Memory B cell (primary cell): ENCODE results near the gene LRRTM3.

Experiments
- ATAC-seq: fragments of 150-1000 bp; cut with Tn5 transposase; 2 replicates; pipeline ENCODE4 v1.10.0; 2021; ENCODE audit warnings: low read depth, mild to moderate bottlenecking, moderate library complexity
- DNase-seq, 2 donors: peaks; one replicate each; pipeline ENCODE4 v3.0.0; 2022; ENCODE audit warnings: low spot score in 2 of 2
- H3K27ac Mint-ChIP-seq: one replicate; pipeline ENCODE4 v1.8.0; 2022; ENCODE audit warnings: mild to moderate bottlenecking, moderate library complexity, mixed read lengths
- H3K27me3 Mint-ChIP-seq: one replicate; pipeline ENCODE4 v1.8.0; 2022; ENCODE audit warnings: mixed read lengths
- H3K36me3 Mint-ChIP-seq: one replicate; pipeline ENCODE4 v1.8.0; 2022; ENCODE audit warnings: mild to moderate bottlenecking, mixed read lengths
- H3K4me1 Mint-ChIP-seq: one replicate; pipeline ENCODE4 v1.8.0; 2022; ENCODE audit warnings: mixed read lengths
- H3K4me3 Mint-ChIP-seq: one replicate; pipeline ENCODE4 v1.8.0; 2022; ENCODE audit warnings: mild to moderate bottlenecking, moderate library complexity, mixed read lengths
- H3K9me3 Mint-ChIP-seq: one replicate; pipeline ENCODE4 v1.8.0; 2022; ENCODE audit warnings: mixed read lengths

The LRRTM3 gene

DNA sequence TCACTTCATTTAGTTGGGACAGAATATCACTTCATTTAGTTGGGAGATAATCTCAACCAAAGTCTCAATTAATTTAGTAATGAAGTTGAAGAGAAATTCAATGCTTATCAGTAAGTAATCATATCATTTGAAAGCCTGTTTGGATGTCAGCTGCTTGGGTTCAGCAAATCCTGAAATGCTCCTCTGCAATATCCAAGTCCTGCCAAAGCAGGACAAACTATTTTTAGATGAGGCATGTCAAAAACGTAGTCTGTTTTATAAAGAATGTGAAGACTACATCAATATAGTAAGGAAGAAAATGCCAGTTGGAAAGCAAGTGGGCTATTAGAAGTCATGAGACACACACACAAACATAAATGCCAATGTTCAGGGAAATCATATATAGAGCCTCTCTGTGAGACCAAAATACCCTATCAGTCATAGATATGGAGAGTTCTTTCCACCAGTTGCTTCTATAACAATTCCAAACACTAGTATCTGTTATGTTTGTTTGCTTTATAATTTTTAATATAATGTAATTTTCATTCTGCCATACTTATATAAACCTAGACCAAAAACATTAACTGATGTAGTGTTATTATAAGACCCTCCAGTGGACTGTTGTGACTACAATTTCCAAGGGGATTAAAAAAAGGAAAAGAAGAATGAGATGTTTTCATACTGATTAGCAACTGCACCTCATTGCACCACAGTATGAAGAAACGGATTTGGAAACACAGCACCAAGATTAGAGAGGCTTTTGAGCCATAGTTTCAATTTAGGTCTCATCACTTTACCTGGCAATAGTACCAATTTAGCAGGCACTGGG lies 160.7 kb downstream of the LRRTM3 start:
- no peaks in the 10 kb centered on the region for H3K27me3 Mint-ChIP-seq
- H3K9me3 Mint-ChIP-seq, result no peaks in the 10 kb centered on the region
- no peak overlapping the region for H3K4me3 Mint-ChIP-seq
- no peaks in the 10 kb centered on the region for H3K36me3 Mint-ChIP-seq
- no peak overlapping the region for H3K27ac Mint-ChIP-seq
- ATAC-seq, result no peak
- no peak for DNase-seq
- no peaks in the 10 kb centered on the region for H3K4me1 Mint-ChIP-seq

DNA sequence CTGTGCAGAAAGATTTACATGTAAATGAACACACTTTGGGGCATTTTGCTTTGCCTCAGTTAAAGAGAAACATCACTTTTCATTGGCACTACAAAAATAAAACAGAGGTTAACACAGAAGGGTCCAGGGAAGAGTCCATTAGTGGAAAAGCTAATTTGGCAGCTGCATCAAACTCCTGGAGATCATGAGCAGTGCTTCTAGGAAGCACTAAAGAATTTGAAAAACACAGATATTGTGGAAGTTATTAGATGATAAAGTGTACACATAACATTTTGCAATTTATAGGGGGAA lies 161.2 kb downstream of the LRRTM3 start:
- Mint-ChIP-seq H3K9me3 (no peaks in the 10 kb centered on the region), H3K4me1 (no peaks in the 10 kb centered on the region), H3K27ac (no peak overlapping the region), H3K27me3 (no peaks in the 10 kb centered on the region), H3K4me3 (no peak overlapping the region), H3K36me3 (no peaks in the 10 kb centered on the region)
- DNase-seq (no peak), ATAC-seq (no peak)

DNA sequence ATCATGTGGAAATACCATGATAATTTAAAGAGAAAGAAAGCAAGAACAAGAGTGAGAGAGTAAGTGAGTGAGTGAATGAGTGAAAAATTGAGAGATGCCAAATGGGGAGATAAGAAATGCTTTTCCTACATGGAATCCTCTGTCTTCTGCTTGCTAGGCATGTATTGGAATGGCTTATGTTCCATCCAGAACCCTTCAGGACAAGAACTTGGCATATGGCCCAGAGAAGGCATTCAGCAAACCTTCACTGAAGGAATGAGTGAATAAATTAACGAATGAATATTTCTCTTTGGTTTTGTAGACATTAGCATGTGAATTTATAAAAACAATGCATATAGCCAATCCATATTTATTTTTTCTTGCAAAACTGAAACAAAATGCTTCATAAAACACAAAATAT lies 162.2 kb downstream of the LRRTM3 start:
- H3K4me3 Mint-ChIP-seq, result no peak overlapping the region
- no peaks in the 10 kb centered on the region for H3K9me3 Mint-ChIP-seq
- H3K36me3 Mint-ChIP-seq, result no peaks in the 10 kb centered on the region
- no peaks in the 10 kb centered on the region for H3K4me1 Mint-ChIP-seq
- H3K27ac Mint-ChIP-seq, result no peak overlapping the region
- DNase-seq, result no peak
- no peak for ATAC-seq
- no peaks in the 10 kb centered on the region for H3K27me3 Mint-ChIP-seq

DNA sequence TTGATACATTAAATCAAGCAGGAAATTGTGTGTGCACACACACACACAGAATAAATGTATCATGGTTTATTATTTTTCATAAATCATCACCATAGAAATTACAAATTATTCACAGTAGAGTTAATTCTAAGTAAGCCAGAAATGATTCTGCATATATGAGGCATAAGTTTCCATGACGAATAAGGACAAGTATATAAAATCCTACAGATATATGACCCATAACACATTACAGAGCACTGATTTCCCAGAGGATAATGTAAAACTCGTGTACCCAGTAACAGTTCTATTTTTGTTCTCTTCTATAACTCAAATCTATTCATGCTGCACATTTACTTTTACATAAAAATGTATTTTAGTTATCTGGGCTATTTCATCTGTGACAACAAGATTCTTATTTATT lies 169.7 kb downstream of the LRRTM3 start:
- Mint-ChIP-seq H3K27ac (no peak overlapping the region), H3K9me3 (no peaks in the 10 kb centered on the region), H3K36me3 (no peaks in the 10 kb centered on the region), H3K4me1 (no peaks in the 10 kb centered on the region), H3K27me3 (no peaks in the 10 kb centered on the region), H3K4me3 (no peak overlapping the region)
- DNase-seq, result no peak
- no peak for ATAC-seq

DNA sequence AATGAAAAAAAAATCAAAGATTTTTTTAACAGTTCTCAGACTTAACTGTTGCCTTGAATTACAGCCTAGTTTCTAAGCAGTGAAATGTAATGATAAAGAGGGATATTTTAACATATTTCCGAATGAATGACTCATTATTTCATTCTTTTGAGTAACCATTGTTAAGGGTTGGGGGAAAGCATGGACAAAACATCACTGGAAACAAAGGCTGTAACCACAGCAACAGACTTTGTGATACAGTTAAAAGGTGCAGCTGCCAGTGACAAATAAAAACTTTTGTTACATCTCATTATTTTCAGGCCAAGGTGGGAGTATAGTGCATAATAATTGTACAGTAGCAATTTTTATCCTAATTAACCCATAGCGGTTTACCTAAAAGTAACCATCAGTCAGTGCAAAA lies 172.6 kb downstream of the LRRTM3 start:
- no peak overlapping the region for H3K27ac Mint-ChIP-seq
- DNase-seq, result no peak
- H3K9me3 Mint-ChIP-seq, result no peaks in the 10 kb centered on the region
- H3K4me3 Mint-ChIP-seq, result no peak overlapping the region
- no peaks in the 10 kb centered on the region for H3K4me1 Mint-ChIP-seq
- H3K36me3 Mint-ChIP-seq, result no peaks in the 10 kb centered on the region
- no peaks in the 10 kb centered on the region for H3K27me3 Mint-ChIP-seq
- ATAC-seq, result no peak

DNA sequence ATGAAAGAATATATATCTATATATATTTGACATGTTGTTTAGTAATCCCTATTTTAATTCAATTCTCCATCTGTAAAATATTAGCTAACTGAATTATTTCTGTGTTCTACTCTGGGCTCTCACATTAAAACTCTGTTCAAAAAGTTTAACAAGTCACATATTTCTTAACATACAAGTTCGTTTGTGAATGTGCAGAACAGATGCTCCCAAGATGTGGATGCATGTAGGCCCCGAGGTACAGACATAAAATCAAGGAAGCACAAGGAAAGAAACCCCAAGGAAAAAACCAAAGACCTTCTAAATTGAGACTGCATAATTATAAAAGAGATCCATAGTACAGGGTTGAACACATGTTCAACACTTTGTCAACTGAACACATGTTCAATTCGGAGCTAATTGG lies 175.1 kb downstream of the LRRTM3 start:
- ATAC-seq (no peak), DNase-seq (no peak)
- H3K4me3 Mint-ChIP-seq, result no peak overlapping the region
- H3K27ac Mint-ChIP-seq, result no peak overlapping the region
- H3K9me3 Mint-ChIP-seq, result peaks cover 2% of the 10 kb centered on the region
- H3K27me3 Mint-ChIP-seq, result no peaks in the 10 kb centered on the region
- no peaks in the 10 kb centered on the region for H3K36me3 Mint-ChIP-seq
- H3K4me1 Mint-ChIP-seq, result no peaks in the 10 kb centered on the region

DNA sequence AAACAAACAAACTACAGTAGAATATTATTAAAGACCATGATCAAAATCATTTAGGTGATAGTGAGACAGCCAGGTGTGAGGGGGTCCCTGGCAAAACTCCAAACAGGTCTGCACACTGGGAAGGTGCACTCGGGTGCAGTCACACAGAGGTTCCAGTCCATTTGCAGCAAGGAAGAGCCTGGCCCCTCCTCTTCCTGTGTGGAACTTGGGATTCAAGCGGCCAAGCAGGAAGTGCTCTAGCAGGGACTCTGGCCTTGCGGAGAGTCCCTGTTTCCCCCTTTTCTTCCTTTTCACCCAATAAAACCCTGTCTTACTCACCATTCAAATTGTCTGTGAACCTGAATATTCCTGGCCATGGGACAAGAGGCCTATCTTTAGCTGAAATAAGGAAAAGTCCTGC lies 181.8 kb downstream of the LRRTM3 start:
- no peak for ATAC-seq
- Mint-ChIP-seq H3K4me1 (no peaks in the 10 kb centered on the region), H3K9me3 (peaks cover 2% of the 10 kb centered on the region), H3K27me3 (no peaks in the 10 kb centered on the region), H3K4me3 (no peak overlapping the region), H3K36me3 (no peaks in the 10 kb centered on the region), H3K27ac (no peak overlapping the region)
- DNase-seq, result no peak

DNA sequence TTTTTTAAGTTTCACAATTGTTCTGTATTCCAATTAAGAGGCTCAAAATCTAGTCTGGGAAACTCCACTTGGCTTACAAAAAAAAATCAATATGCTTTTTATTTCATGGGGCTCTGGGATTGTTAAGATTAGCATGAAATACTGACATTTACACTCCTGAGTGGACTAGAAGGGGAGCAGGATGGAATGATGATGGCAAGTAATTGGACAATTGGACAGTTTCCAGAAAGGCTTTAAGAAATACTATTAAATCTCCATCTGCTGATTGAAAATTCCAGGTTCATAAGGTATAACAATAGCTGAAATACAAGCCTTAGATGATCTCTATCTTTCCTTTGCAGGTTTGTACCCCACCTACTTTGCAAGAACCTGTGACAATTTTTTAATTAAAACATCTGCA lies 184.4 kb downstream of the LRRTM3 start:
- no peaks in the 10 kb centered on the region for H3K4me1 Mint-ChIP-seq
- no peak overlapping the region for H3K27ac Mint-ChIP-seq
- ATAC-seq, result no peak
- H3K9me3 Mint-ChIP-seq, result no peaks in the 10 kb centered on the region
- H3K36me3 Mint-ChIP-seq, result no peaks in the 10 kb centered on the region
- DNase-seq, result no peak
- no peak overlapping the region for H3K4me3 Mint-ChIP-seq
- no peaks in the 10 kb centered on the region for H3K27me3 Mint-ChIP-seq

DNA sequence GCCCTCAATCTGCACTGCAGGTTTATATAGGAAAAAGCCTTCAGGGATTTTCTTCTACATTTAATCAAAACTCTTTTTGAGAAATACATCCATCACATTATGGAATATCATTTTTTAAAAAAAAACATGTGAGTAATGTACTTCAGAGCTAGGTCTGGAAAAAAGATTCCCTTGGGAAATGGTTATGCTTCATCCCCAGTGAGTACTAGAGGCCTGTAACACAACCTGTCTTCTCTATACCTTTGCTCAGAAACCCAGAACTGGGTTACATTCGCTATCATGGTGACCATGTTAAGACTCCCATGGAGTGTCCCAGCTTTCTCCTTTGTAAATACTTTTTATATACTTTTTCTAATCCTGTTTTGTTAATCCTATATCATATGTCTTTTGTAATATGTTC lies 186.9 kb downstream of the LRRTM3 start:
- H3K27me3 Mint-ChIP-seq, result no peaks in the 10 kb centered on the region
- H3K4me1 Mint-ChIP-seq, result no peaks in the 10 kb centered on the region
- no peaks in the 10 kb centered on the region for H3K9me3 Mint-ChIP-seq
- DNase-seq (no peak), ATAC-seq (no peak)
- no peak overlapping the region for H3K4me3 Mint-ChIP-seq
- no peak overlapping the region for H3K27ac Mint-ChIP-seq
- H3K36me3 Mint-ChIP-seq, result no peaks in the 10 kb centered on the region

DNA sequence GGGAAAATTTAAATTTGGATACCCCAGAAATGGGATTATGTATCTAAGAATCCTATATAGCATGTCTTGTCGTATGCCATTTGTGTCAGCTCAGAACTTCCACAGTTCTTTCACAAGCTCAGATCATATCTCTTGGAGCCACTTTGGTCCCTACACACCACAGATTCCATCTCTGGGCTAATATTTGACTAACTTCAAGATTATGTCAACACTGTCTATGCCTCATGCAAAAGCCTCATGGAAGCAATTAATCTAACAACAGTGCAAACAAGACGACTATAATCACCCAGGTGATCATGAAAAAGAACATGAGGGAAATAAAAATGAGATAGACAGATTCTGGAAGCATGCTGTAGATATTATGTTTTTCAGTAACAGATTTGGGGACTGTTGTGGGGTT lies 189.1 kb downstream of the LRRTM3 start:
- no peaks in the 10 kb centered on the region for H3K27me3 Mint-ChIP-seq
- ATAC-seq (no peak), DNase-seq (no peak)
- no peaks in the 10 kb centered on the region for H3K4me1 Mint-ChIP-seq
- no peak overlapping the region for H3K27ac Mint-ChIP-seq
- no peaks in the 10 kb centered on the region for H3K36me3 Mint-ChIP-seq
- no peaks in the 10 kb centered on the region for H3K9me3 Mint-ChIP-seq
- H3K4me3 Mint-ChIP-seq, result no peak overlapping the region

DNA sequence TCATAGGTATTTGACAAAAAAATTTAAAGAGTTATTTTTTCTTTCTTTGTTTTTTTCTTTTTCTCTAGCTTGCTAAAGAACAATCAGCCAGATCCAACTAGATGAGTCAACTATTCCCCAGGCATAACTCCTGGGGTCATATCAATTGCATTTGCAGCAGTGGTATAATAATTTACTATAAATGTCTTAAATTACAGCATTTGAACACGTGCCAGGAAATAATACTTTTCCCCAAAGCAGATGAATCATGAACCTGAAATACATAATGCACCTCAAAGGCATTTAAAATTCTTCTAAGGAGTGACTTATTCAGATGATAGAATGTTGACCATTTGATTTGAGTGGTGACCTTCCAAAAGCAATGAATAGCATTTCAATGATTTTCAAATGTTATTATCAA lies 190.1 kb downstream of the LRRTM3 start:
- DNase-seq, result no peak
- H3K27ac Mint-ChIP-seq, result no peak overlapping the region

DNA sequence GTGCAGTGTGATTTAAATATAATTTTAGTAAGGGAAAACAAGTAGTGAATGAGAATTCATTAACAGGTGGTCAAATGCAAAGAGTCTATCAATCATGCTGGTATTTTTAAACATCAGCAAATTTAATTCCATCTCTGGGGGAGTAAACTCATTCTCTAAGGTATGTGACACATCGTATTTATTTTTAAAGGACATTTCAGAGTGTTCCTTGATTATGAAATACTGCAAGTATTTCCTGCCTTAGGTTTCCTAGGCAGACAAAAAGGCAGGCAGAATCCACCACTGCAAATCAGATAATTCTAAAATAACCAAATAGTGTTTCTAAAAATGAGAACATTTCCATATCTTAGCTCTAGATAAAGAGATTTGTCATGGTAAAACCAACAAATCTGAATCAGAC lies 193.8 kb downstream of the LRRTM3 start:
- Mint-ChIP-seq H3K9me3 (no peaks in the 10 kb centered on the region), H3K36me3 (no peaks in the 10 kb centered on the region), H3K27ac (no peak overlapping the region), H3K4me1 (no peaks in the 10 kb centered on the region), H3K27me3 (no peaks in the 10 kb centered on the region), H3K4me3 (no peak overlapping the region)
- DNase-seq, result no peak
- ATAC-seq, result no peak

More for the DNA sequence above, 190.1 kb downstream of the LRRTM3 start:
- Mint-ChIP-seq H3K27me3 (no peaks in the 10 kb centered on the region), H3K4me3 (no peak overlapping the region), H3K4me1 (no peaks in the 10 kb centered on the region), H3K9me3 (no peaks in the 10 kb centered on the region), H3K36me3 (no peaks in the 10 kb centered on the region)
- no peak for ATAC-seq

DNA sequence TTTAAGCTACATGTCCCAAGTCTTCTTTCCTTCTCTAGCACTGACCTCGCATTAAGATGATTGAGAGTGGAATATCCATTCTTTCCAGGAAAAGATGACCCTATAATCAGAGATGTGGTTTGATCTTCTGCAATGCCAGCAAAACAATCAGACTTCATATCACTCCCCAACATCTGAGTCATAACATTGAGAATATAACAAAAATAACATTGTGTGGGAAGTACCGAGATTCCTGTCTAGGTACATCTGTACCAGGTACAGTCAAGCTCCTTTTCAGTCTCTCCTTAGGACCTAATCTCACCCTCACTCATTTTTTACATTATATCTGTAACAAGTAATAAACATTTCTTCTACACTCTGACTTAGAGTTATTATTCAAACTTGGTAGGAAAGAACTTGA lies 201.6 kb downstream of the LRRTM3 start:
- H3K4me1 Mint-ChIP-seq, result no peaks in the 10 kb centered on the region
- ATAC-seq, result no peak
- no peak overlapping the region for H3K27ac Mint-ChIP-seq

DNA sequence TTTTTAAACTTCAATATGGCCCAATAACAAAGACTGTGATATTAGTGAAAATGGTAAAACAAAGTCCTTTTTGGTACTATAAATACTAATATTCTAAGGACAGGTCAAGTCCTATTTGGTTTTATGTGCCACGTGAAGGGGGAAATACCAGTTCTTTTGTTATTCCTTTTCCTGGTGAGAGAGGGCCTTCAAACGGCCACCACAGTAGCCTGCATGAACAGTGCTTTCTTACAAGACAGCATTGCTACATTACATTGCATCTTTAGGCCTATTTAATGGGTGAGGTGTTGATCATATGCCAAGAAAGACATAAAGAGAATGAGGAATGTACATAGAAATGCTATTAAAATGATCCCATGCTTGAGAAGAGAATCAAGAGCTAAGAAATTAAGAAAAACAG lies 214.8 kb downstream of the LRRTM3 start:
- ATAC-seq (no peak), DNase-seq (no peak)
- H3K4me3 Mint-ChIP-seq, result no peak overlapping the region
- no peaks in the 10 kb centered on the region for H3K36me3 Mint-ChIP-seq
- no peaks in the 10 kb centered on the region for H3K27me3 Mint-ChIP-seq
- H3K27ac Mint-ChIP-seq, result no peak overlapping the region
- peaks cover 2% of the 10 kb centered on the region for H3K9me3 Mint-ChIP-seq
- no peaks in the 10 kb centered on the region for H3K4me1 Mint-ChIP-seq

More for the DNA sequence above, 201.6 kb downstream of the LRRTM3 start:
- no peaks in the 10 kb centered on the region for H3K36me3 Mint-ChIP-seq
- no peak for DNase-seq
- H3K4me3 Mint-ChIP-seq, result no peak overlapping the region
- H3K27me3 Mint-ChIP-seq, result no peaks in the 10 kb centered on the region
- H3K9me3 Mint-ChIP-seq, result no peaks in the 10 kb centered on the region

DNA sequence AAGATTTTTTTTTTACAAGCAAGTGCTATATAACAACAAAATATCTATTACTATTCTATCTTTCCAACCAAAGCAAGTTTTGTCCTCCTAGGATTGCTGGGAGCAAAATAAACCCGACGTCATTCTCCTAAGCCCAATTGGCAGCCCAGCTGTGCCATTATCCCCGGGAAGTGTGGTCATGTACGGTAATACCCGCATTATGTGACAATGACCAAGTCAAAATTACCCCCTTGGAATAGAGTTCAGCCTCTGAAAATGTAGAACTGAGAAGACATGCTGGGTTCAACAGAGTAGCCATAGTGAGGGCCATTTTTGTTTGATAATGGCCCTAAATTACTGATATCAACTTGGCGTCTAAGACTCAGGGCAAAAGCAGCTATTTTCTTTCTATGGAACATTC lies 215.5 kb downstream of the LRRTM3 start:
- no peak overlapping the region for H3K4me3 Mint-ChIP-seq
- ATAC-seq, result no peak
- DNase-seq, result no peak
- H3K4me1 Mint-ChIP-seq, result no peaks in the 10 kb centered on the region
- H3K27me3 Mint-ChIP-seq, result no peaks in the 10 kb centered on the region
- H3K36me3 Mint-ChIP-seq, result no peaks in the 10 kb centered on the region
- H3K9me3 Mint-ChIP-seq, result peaks cover 2% of the 10 kb centered on the region
- H3K27ac Mint-ChIP-seq, result no peak overlapping the region
